ENCODE results near the gene PIK3R3. TPM values are rescaled to one million over a fixed set of nuclear protein-coding genes. Genes with fewer than 3 reads are reported as not detected.
"Not testable (repeated sequence)": the region's sequence is repeated elsewhere in the genome, so short reads cannot be mapped to it uniquely, and the experiment has no call there.

Gene PIK3R3
- polyA plus RNA-seq, 1 donor from 2014 or later = 0.24 TPM

DNA sequence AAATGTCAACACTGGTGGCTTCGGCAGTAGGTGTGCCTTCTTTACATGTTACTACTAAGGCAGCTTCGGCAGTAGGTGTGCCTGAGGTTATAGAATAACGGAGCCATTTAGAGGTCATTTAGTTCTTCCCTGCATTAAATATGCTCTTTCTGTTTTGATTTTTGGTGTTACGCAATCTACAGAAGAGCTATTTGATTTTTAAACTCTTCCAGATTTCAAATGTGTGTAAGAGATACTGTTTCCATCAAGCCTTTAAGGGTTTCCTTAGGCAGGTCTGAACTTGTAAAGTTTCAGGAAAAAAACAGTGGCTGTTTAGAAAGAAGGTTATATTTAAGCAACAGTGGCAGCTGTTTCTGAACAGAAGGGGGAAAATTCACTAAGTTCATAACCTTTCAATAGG lies 54.8 kb downstream of the PIK3R3 start:
- Mint-ChIP-seq H3K9me3 (no peaks in the 10 kb centered on the region), H3K27me3 (no peaks in the 10 kb centered on the region), H3K4me3 (no peak overlapping the region), H3K27ac (peak overlapping the region in 1 of 3 donors; percentile 14), H3K4me1 (no peaks in the 10 kb centered on the region), H3K36me3 (no peaks in the 10 kb centered on the region)

DNA sequence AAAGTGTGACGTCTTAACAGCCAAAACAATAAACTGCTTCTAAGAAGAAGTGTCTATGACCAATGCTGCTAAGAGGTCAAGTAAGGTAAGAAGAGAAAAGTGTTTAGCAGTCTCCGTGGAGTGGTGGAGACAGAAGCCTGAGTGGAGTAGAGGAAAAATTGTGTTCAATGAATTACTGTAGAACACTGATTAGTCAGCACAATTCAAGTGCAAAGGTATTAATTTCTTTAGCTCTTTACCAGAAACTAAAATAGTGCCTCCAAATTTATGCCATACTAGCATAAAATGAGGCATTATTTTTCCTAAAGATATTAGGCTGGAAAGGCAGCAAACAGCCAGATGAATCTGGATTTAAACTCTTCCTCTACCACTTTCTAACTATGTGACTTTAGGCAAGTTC lies 56.1 kb downstream of the PIK3R3 start:
- no peaks in the 10 kb centered on the region for H3K27me3 Mint-ChIP-seq
- H3K4me3 Mint-ChIP-seq = no peak overlapping the region
- H3K36me3 Mint-ChIP-seq = no peaks in the 10 kb centered on the region
- no peaks in the 10 kb centered on the region for H3K9me3 Mint-ChIP-seq
- no peak overlapping the region for H3K27ac Mint-ChIP-seq
- H3K4me1 Mint-ChIP-seq = no peaks in the 10 kb centered on the region

DNA sequence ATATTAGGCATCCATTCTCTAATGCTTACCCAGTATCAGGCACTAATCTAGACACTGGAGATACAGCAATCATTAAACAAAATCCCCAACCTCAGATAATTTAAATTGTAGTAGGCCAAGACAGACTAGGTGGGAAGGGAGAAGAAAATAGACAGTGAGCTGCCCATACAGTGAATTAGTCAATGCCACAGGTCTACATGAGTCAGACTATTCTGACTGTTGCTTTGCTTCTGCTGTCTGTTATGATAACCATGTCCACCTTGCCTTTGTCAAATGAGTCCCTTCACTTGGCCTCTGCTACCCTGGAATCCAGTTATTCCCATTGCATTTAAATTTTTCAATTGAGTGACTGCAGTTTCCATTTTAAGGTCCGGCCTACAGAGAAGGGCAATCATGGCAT lies 59.5 kb downstream of the PIK3R3 start:
- Mint-ChIP-seq H3K9me3 (no peaks in the 10 kb centered on the region), H3K27ac (no peak overlapping the region), H3K36me3 (no peaks in the 10 kb centered on the region), H3K4me3 (no peak overlapping the region), H3K27me3 (no peaks in the 10 kb centered on the region), H3K4me1 (no peaks in the 10 kb centered on the region)

DNA sequence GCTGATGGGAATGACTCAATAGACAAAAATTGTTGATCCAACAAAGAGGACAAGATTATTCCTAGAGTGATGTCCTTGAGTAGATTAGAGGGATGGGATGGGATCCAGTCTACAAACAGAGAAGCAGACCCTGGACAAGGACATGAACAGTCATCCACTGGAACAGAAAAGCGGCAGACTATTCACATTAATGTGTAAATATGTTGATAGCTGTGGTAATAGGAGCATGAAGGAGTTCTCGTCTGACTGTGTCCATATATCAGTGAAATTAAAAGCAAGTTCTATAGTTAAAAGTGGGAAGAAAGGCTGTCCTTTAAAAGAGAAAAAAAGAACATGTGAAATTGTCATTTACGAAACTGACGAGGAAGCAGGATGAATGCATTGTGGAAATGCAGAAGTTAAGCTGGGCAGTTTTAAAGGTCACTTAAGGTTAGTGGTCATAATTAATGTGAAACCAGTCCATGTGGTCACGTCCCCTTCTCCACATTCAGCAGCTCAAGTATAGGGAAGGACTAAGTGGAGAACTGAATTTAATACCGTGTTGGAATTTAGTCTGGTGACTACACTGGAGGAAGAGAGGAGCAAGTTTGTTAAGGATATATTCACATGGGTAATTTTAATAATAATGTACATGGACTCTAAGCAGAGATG lies 62.1 kb downstream of the PIK3R3 start:
- no peak overlapping the region for H3K27ac Mint-ChIP-seq
- peaks cover 3 to 8% (median 5%) of the 10 kb centered on the region in 3 donors for H3K4me1 Mint-ChIP-seq
- peaks cover 0 to 1% (median 0%) of the 10 kb centered on the region in 3 donors for H3K9me3 Mint-ChIP-seq
- no peaks in the 10 kb centered on the region for H3K36me3 Mint-ChIP-seq
- no peaks in the 10 kb centered on the region for H3K27me3 Mint-ChIP-seq
- H3K4me3 Mint-ChIP-seq = no peak overlapping the region

DNA sequence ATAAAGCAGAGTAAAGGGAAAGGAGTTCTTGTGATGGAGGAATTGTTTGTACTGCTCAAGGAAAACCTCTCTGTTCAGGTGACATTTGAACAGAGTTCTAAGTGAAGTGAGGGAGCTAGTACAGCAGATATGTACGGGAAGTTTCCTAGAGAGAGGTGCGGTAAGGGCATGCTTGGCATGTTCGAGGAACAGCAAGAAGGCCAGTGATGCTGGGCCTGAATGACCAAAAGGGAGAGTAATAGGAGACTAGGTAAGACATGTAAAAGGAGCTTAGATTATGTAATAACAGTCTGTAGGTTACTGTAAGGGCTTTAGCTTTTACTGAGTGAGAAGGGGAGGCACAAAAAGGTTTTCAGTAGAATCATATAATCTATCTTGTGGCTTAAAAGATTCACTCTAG lies 63.9 kb downstream of the PIK3R3 start:
- Mint-ChIP-seq H3K36me3 (no peaks in the 10 kb centered on the region), H3K27ac (no peak overlapping the region)

DNA sequence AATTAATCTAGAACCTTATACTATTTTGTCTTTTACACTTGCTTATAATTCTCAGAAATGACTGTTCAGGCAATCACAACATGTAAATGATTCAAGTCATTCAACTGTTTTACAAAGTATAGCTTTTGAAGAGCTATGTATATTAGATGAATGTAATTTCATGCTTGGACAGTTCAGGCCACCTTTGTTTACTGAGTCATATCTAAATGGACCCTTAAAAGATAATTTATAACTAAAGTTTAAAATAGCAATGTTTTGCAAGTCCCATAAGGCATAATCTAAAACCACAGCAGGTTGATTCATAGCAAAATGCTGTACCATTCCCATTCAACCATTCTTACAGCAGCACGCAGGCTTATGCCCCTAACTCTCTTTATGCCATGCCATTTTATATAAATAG lies 64.8 kb downstream of the PIK3R3 start:
- Mint-ChIP-seq H3K36me3 (no peaks in the 10 kb centered on the region), H3K4me1 (peaks cover 10 to 15% (median 12%) of the 10 kb centered on the region in 3 donors), H3K27ac (no peak overlapping the region), H3K4me3 (no peak overlapping the region), H3K27me3 (no peaks in the 10 kb centered on the region), H3K9me3 (peaks cover 0 to 2% (median 0%) of the 10 kb centered on the region in 3 donors)

More for the DNA sequence above, 63.9 kb downstream of the PIK3R3 start:
- Mint-ChIP-seq H3K4me3 (no peak overlapping the region), H3K9me3 (peaks cover 0 to 2% (median 0%) of the 10 kb centered on the region in 3 donors), H3K27me3 (no peaks in the 10 kb centered on the region), H3K4me1 (peaks cover 5 to 13% (median 12%) of the 10 kb centered on the region in 3 donors)

DNA sequence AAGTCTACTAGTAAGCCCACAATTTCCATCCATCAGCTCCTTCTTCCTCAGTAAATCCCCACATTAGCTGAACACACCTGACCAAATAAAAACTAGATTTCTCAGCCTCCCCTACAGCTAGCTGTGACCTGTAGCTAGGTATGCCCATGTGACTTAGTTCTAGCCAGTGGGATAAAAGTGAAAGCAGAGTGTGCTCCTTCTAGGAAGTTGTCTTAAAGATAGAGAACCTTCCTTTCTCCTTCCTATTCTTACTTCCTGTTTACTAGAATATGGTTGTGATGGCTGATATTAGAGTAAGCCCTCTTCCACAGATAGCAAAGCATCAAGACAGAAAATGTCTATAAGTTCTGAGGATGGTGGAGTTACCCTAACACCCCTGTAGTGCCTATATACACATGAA lies 67.0 kb downstream of the PIK3R3 start:
- peak overlapping the region in 2 of 3 donors; percentile 12 to 88 for H3K27ac Mint-ChIP-seq
- peaks cover 7% of the 10 kb centered on the region for H3K36me3 Mint-ChIP-seq
- H3K9me3 Mint-ChIP-seq = peaks cover 0 to 2% (median 0%) of the 10 kb centered on the region in 3 donors
- peaks cover 11 to 15% (median 12%) of the 10 kb centered on the region in 3 donors for H3K4me1 Mint-ChIP-seq
- peak overlapping the region in 2 of 4 donors; percentile 24 to 76 for H3K4me3 Mint-ChIP-seq
- no peaks in the 10 kb centered on the region for H3K27me3 Mint-ChIP-seq

DNA sequence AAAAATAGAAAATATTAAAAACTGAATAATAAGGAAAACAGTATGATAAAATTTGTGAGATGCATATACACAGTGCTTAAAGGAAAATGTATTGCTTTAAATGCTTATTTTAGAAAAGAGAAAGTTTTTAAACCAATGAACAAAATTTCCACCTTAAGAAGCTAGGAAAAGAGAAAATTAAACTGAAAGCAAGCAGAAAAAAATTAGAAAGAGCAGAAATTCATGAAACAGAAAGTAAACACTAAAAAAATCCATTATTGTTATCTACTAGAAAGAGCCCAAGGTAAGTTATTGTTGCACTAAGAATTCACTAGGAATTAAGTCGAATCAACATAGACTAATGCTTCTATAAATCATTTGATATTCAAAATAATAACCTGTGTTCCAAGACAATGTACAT lies 67.7 kb downstream of the PIK3R3 start:
- no peaks in the 10 kb centered on the region for H3K27me3 Mint-ChIP-seq
- H3K4me3 Mint-ChIP-seq = peak overlapping the region in 2 of 4 donors; percentile 7 to 76
- H3K27ac Mint-ChIP-seq = no peak overlapping the region
- peaks cover 11 to 15% (median 12%) of the 10 kb centered on the region in 3 donors for H3K4me1 Mint-ChIP-seq
- H3K9me3 Mint-ChIP-seq = peaks cover 0 to 2% (median 0%) of the 10 kb centered on the region in 3 donors
- H3K36me3 Mint-ChIP-seq = peaks cover 7% of the 10 kb centered on the region

DNA sequence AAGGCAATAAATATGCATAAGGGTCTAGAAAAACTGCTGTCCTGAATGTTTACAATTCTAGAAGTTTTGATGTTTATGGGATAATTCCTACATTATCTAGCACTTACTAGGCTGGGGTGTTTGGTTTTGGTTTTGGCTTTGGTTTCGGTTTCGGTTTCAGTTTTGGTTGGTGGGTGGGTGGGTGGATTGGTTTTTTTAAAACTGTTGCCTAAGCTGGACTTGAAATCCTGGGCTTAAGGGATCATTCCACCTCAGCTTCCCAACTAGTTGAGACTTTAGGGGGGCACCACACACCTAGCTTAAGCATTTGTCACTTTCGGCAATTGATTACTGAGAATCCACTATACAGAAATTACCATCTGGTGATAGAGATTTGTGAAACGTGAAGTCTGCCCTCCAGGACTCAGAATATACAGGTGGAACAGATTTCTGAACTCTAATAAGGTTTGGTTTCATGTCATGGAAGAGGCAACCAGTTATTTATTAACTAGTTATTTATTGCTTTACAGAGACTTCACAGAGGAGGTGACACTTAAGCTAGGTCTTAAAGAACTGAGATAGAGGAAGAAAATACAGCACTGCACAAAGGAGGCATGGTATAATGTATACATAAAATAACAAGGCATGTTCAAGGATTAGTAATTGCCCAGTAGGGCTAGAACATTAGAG lies 69.6 kb downstream of the PIK3R3 start:
- H3K9me3 Mint-ChIP-seq = peaks cover 0 to 2% (median 0%) of the 10 kb centered on the region in 3 donors
- H3K27me3 Mint-ChIP-seq = no peaks in the 10 kb centered on the region
- H3K4me1 Mint-ChIP-seq = peaks cover 11 to 15% (median 12%) of the 10 kb centered on the region in 3 donors
- H3K27ac Mint-ChIP-seq = peak overlapping the region in 1 of 3 donors; percentile 39
- peaks cover 7% of the 10 kb centered on the region for H3K36me3 Mint-ChIP-seq
- peak overlapping the region in 1 of 4 donors; percentile 17 for H3K4me3 Mint-ChIP-seq

DNA sequence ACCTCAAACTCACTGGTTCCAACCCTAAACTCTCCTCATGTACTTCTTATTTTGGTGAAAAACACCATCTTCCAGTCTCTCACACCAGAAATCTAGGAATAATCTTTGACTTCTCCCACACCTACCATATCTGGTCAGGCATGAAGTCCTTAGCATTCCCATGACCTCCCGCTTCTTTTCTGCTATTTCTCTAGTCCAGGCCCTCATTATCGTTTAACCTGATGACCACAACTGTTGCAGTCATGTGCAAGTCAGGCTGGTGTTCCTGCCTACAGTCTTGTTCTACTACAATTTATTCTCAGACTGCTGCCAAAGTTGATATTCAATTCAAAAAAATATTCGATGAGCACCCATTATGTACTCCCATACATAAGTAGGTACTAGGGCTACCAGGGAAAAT lies 71.3 kb downstream of the PIK3R3 start:
- Mint-ChIP-seq H3K4me1 (peaks cover 10 to 16% (median 11%) of the 10 kb centered on the region in 3 donors), H3K27ac (no peak overlapping the region), H3K9me3 (peaks cover 0 to 2% (median 0%) of the 10 kb centered on the region in 3 donors), H3K4me3 (no peak overlapping the region), H3K27me3 (no peaks in the 10 kb centered on the region), H3K36me3 (peaks cover 7% of the 10 kb centered on the region)

DNA sequence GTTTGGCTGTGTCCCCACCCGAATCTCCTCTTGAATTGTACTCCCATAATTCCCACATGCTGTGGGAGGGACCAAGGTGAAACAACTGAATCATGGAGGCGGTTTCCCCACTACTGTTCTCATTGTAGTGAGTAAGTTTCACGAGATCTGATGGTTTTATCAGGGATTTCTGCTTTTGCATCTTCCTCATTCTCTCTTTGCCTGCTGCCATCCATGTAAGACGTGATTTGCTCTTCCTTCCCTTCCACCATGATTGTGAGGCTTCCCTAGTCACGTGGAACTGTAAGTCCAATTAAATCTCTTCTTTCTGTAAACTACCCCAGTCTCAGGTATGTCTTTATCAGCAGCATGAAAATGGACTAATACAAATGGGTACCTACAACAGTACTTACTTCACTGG lies 73.5 kb downstream of the PIK3R3 start:
- Mint-ChIP-seq H3K9me3 (no peaks in the 10 kb centered on the region), H3K27ac (no peak overlapping the region), H3K36me3 (peaks cover 7% of the 10 kb centered on the region)

DNA sequence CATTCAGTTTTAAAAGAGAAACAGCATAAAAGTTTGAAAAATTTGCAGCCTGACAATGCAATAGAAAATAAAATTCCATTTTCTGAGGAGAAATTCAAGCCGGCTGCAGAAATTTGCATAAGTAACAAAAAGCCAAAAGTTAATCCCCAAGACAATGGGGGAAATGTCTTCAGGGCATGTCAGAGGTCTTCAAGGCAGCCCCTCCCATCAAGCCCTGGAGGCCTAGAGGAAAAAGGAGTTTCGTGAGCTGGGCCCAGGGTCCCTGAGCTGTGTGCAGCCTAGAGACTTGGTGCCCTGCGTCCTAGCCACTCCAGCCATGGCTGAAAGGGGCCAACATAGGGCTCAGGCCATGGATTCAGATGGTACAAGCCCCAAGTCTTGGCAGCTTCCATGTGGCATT lies 74.6 kb downstream of the PIK3R3 start:
- Mint-ChIP-seq H3K27me3 (no peaks in the 10 kb centered on the region), H3K4me1 (peaks cover 0 to 6% (median 2%) of the 10 kb centered on the region in 3 donors), H3K36me3 (peaks cover 7% of the 10 kb centered on the region), H3K27ac (no peak overlapping the region), H3K4me3 (no peak overlapping the region), H3K9me3 (no peaks in the 10 kb centered on the region)

More for the DNA sequence above, 73.5 kb downstream of the PIK3R3 start:
- no peaks in the 10 kb centered on the region for H3K27me3 Mint-ChIP-seq
- no peak overlapping the region for H3K4me3 Mint-ChIP-seq
- H3K4me1 Mint-ChIP-seq = peaks cover 0 to 6% (median 5%) of the 10 kb centered on the region in 3 donors

DNA sequence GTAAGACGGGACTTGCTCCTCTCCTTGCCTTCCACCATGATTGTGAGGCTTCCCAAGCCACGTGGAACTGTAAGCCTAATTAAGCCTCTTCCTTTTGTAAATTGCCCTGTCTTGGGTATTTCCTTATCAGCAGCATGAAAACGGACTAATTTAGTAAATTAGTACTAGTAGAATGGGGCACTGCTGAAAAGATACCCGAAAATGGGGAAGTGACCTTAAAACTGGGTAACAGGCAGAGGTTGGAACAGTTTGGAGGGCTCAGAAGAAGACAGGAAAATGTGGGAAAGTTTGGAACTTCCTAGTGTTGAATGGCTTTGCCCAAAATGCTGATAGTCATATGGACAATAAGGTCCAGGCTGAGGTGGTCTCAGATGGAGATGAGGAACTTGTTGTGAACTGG lies 75.2 kb downstream of the PIK3R3 start:
- not testable (repeated sequence) for H3K4me3 Mint-ChIP-seq, H3K27ac Mint-ChIP-seq, H3K27me3 Mint-ChIP-seq, H3K4me1 Mint-ChIP-seq, H3K9me3 Mint-ChIP-seq, H3K36me3 Mint-ChIP-seq

DNA sequence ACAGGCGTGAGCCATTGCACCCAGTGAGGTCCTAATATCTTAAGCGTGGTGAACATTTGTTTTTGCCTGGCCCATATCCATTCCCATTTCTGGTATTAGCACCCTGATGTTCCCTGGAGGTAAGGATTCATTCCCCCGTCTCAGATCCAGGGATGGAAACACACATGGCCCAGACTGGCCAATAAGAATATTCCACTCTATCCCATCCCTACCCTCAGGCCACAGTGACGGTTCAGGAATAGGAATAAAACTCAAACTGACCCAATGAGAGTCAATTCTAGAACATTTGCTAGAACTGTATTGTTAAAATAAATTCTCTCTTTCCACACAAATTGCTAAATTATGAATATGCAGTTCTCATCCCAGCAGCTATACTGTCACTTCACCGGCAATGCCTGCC lies 76.1 kb downstream of the PIK3R3 start:
- Mint-ChIP-seq H3K36me3 (peaks cover 6% of the 10 kb centered on the region), H3K9me3 (no peaks in the 10 kb centered on the region), H3K27ac (no peak overlapping the region)

DNA sequence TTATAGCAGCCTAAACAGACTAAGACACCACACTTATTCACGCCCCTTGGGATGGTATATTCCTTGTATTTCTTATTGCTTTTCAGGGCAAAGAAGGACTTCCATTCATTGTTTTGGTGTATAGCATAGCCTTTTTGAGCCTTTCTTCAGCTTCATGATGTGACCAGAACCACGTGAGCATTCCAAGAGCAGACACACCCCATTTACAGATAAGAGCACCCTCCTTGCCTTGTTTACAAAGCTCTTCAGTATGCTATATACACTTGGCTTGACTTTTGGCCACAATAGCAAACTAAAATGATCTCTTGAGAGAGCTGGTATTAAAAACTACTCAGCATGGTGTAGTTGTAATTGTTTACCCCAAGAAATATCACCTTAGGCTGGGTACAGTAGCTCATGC lies 78.7 kb downstream of the PIK3R3 start:
- Mint-ChIP-seq H3K4me1 (peaks cover 0 to 6% (median 0%) of the 10 kb centered on the region in 3 donors), H3K4me3 (no peak overlapping the region), H3K9me3 (no peaks in the 10 kb centered on the region), H3K27ac (no peak overlapping the region), H3K36me3 (no peaks in the 10 kb centered on the region), H3K27me3 (no peaks in the 10 kb centered on the region)

More for the DNA sequence above, 76.1 kb downstream of the PIK3R3 start:
- Mint-ChIP-seq H3K4me3 (no peak overlapping the region), H3K27me3 (no peaks in the 10 kb centered on the region), H3K4me1 (peaks cover 0 to 6% (median 0%) of the 10 kb centered on the region in 3 donors)
